OCI-LY3 (cell line): ENCODE measurements around the gene CAMK2D.

Experiments
- CTCF ChIP-seq: fragments of 200-600, 300-600 bp; sonication (generic); IDR thresholded peaks from 2 replicates; pipeline ENCODE4 v1.5.1; 2014; ENCODE audit warnings: antibody characterized with exemption, low read length, low read depth
- EZH2phosphoT487 ChIP-seq: fragments of 200-600 bp; shearing (Covaris generic); IDR thresholded peaks from 2 replicates; pipeline ENCODE4 v1.6.1; 2018; ENCODE audit warnings: antibody characterized with exemption, mixed run types, low read depth

- no peak for TF ChIP-seq CTCF
- no peak for TF ChIP-seq EZH2phosphoT487
Observed at GRCh38 chr4:113616443-113616842, 145.1 kb downstream of the CAMK2D start.
